Measurements from ENCODE around the gene OR56A3. TPM values are rescaled to one million over a fixed set of nuclear protein-coding genes. Genes with fewer than 3 reads are reported as not detected.
"Not testable (repeated sequence)": the region's sequence is repeated elsewhere in the genome, so short reads cannot be mapped to it uniquely, and the experiment has no call there.

Gene OR56A3
- polyA plus RNA-seq, 1 donor, result not detected

GRCh38 chr11:5930614-5931013 is 11.4 kb upstream of the OR56A3 start:
- WGBS (ENCODE audit: insufficient coverage, low lambda C conversion rate), result no CpG with 5 or more reads among the region's 19 CpGs
- Histone ChIP-seq H3K27me3 (ENCODE audit: control insufficient read depth, insufficient read depth, low read length) (no peaks in the 10 kb centered on the region), H3K9me3 (ENCODE audit: control insufficient read depth, low read depth, low read length) (peaks cover 24% of the 10 kb centered on the region)

GRCh38 chr11:5931061-5931460 is 11.0 kb upstream of the OR56A3 start:
- peaks cover 24% of the 10 kb centered on the region for H3K9me3 ChIP-seq (ENCODE audit: control insufficient read depth, low read depth, low read length)
- no peak for DNase-seq
- no peaks in the 10 kb centered on the region for H3K4me1 ChIP-seq (ENCODE audit: control insufficient read depth, insufficient read depth, low read length)
- H3K27me3 ChIP-seq (ENCODE audit: control insufficient read depth, insufficient read depth, low read length), result no peaks in the 10 kb centered on the region
- 100% methylated on average over 1 of the region's 8 CpGs for WGBS (ENCODE audit: insufficient coverage, low lambda C conversion rate)
- no peaks in the 10 kb centered on the region for H3K36me3 ChIP-seq (ENCODE audit: control insufficient read depth, insufficient read depth, low read length)
- no peak overlapping the region for H3K27ac ChIP-seq (ENCODE audit: low read length)
- no peak overlapping the region for H3K4me3 ChIP-seq (ENCODE audit: low read length)

More at GRCh38 chr11:5930614-5931013, 11.4 kb upstream of the OR56A3 start:
- Histone ChIP-seq H3K4me1 (ENCODE audit: control insufficient read depth, insufficient read depth, low read length) (no peaks in the 10 kb centered on the region), H3K4me3 (ENCODE audit: low read length) (no peak overlapping the region), H3K36me3 (ENCODE audit: control insufficient read depth, insufficient read depth, low read length) (no peaks in the 10 kb centered on the region), H3K27ac (ENCODE audit: low read length) (no peak overlapping the region)
- no peak for DNase-seq

GRCh38 chr11:5932671-5933070 is 9.4 kb upstream of the OR56A3 start:
- H3K27ac ChIP-seq (ENCODE audit: low read length), result no peak overlapping the region
- DNase-seq, result no peak
- H3K36me3 ChIP-seq (ENCODE audit: control insufficient read depth, insufficient read depth, low read length), result no peaks in the 10 kb centered on the region
- no peaks in the 10 kb centered on the region for H3K27me3 ChIP-seq (ENCODE audit: control insufficient read depth, insufficient read depth, low read length)
- H3K9me3 ChIP-seq (ENCODE audit: control insufficient read depth, low read depth, low read length), result peaks cover 24% of the 10 kb centered on the region
- WGBS (ENCODE audit: insufficient coverage, low lambda C conversion rate), result 71% methylated on average over 1 of the region's 11 CpGs
- H3K4me1 ChIP-seq (ENCODE audit: control insufficient read depth, insufficient read depth, low read length), result no peaks in the 10 kb centered on the region
- H3K4me3 ChIP-seq (ENCODE audit: low read length), result no peak overlapping the region

GRCh38 chr11:5933116-5933515 is 8.9 kb upstream of the OR56A3 start:
- Histone ChIP-seq H3K9me3 (ENCODE audit: control insufficient read depth, low read depth, low read length) (peaks cover 24% of the 10 kb centered on the region), H3K4me3 (ENCODE audit: low read length) (no peak overlapping the region), H3K27ac (ENCODE audit: low read length) (no peak overlapping the region), H3K36me3 (ENCODE audit: control insufficient read depth, insufficient read depth, low read length) (no peaks in the 10 kb centered on the region), H3K4me1 (ENCODE audit: control insufficient read depth, insufficient read depth, low read length) (no peaks in the 10 kb centered on the region), H3K27me3 (ENCODE audit: control insufficient read depth, insufficient read depth, low read length) (no peaks in the 10 kb centered on the region)
- WGBS (ENCODE audit: insufficient coverage, low lambda C conversion rate), result no CpG with 5 or more reads among the region's 10 CpGs
- DNase-seq, result no peak

GRCh38 chr11:5937868-5938602 is 4.0 kb upstream of the OR56A3 start:
- peak in 1 of 2 donors; percentile 4 for DNase-seq
- H3K4me1 ChIP-seq (ENCODE audit: control insufficient read depth, insufficient read depth, low read length), result no peaks in the 10 kb centered on the region
- H3K27me3 ChIP-seq (ENCODE audit: control insufficient read depth, insufficient read depth, low read length), result no peaks in the 10 kb centered on the region
- H3K4me3 ChIP-seq (ENCODE audit: low read length), result no peak overlapping the region
- H3K27ac ChIP-seq (ENCODE audit: low read length), result no peak overlapping the region
- peaks cover 3% of the 10 kb centered on the region for H3K9me3 ChIP-seq (ENCODE audit: control insufficient read depth, low read depth, low read length)
- H3K36me3 ChIP-seq (ENCODE audit: control insufficient read depth, insufficient read depth, low read length), result no peaks in the 10 kb centered on the region
- WGBS (ENCODE audit: insufficient coverage, low lambda C conversion rate), result 100% methylated on average over 1 of the region's 39 CpGs

GRCh38 chr11:5938603-5938965 is 3.5 kb upstream of the OR56A3 start:
- Histone ChIP-seq H3K9me3 (ENCODE audit: control insufficient read depth, low read depth, low read length) (peaks cover 3% of the 10 kb centered on the region), H3K36me3 (ENCODE audit: control insufficient read depth, insufficient read depth, low read length) (no peaks in the 10 kb centered on the region), H3K4me1 (ENCODE audit: control insufficient read depth, insufficient read depth, low read length) (no peaks in the 10 kb centered on the region), H3K27ac (ENCODE audit: low read length) (no peak overlapping the region), H3K4me3 (ENCODE audit: low read length) (no peak overlapping the region), H3K27me3 (ENCODE audit: control insufficient read depth, insufficient read depth, low read length) (no peaks in the 10 kb centered on the region)
- no CpG with 5 or more reads among the region's 21 CpGs for WGBS (ENCODE audit: insufficient coverage, low lambda C conversion rate)
- no peak for DNase-seq

- Histone ChIP-seq H3K27ac (ENCODE audit: low read length) (no peak overlapping the region), H3K4me3 (ENCODE audit: low read length) (no peak overlapping the region)
- WGBS (ENCODE audit: insufficient coverage, low lambda C conversion rate), result no CpG with 5 or more reads among the region's 2 CpGs
These were observed 1.3 kb upstream of the OR56A3 start for GRCh38 chr11:5940748-5941147.

GRCh38 chr11:5955586-5955985 is 13.5 kb downstream of the OR56A3 start:
- no peaks in the 10 kb centered on the region for H3K27me3 ChIP-seq (ENCODE audit: control insufficient read depth, insufficient read depth, low read length)
- 90% methylated on average over 2 of the region's 3 CpGs for WGBS (ENCODE audit: insufficient coverage, low lambda C conversion rate)
- H3K4me3 ChIP-seq (ENCODE audit: low read length), result no peak overlapping the region
- peaks cover 7% of the 10 kb centered on the region for H3K9me3 ChIP-seq (ENCODE audit: control insufficient read depth, low read depth, low read length)
- H3K4me1 ChIP-seq (ENCODE audit: control insufficient read depth, insufficient read depth, low read length), result no peaks in the 10 kb centered on the region
- no peak for DNase-seq
- no peak overlapping the region for H3K27ac ChIP-seq (ENCODE audit: low read length)
- no peaks in the 10 kb centered on the region for H3K36me3 ChIP-seq (ENCODE audit: control insufficient read depth, insufficient read depth, low read length)

More at GRCh38 chr11:5940748-5941147, 1.3 kb upstream of the OR56A3 start:
- Histone ChIP-seq H3K27me3 (ENCODE audit: control insufficient read depth, insufficient read depth, low read length) (no peaks in the 10 kb centered on the region), H3K9me3 (ENCODE audit: control insufficient read depth, low read depth, low read length) (peaks cover 3% of the 10 kb centered on the region), H3K4me1 (ENCODE audit: control insufficient read depth, insufficient read depth, low read length) (no peaks in the 10 kb centered on the region), H3K36me3 (ENCODE audit: control insufficient read depth, insufficient read depth, low read length) (no peaks in the 10 kb centered on the region)
- DNase-seq, result no peak

GRCh38 chr11:5960704-5961320 is 18.8 kb downstream of the OR56A3 start:
- H3K27ac ChIP-seq (ENCODE audit: low read length); H3K4me3 ChIP-seq (ENCODE audit: low read length); H3K27me3 ChIP-seq (ENCODE audit: control insufficient read depth, insufficient read depth, low read length); H3K4me1 ChIP-seq (ENCODE audit: control insufficient read depth, insufficient read depth, low read length); H3K36me3 ChIP-seq (ENCODE audit: control insufficient read depth, insufficient read depth, low read length); DNase-seq: not testable (repeated sequence)
- peaks cover 12% of the 10 kb centered on the region for H3K9me3 ChIP-seq (ENCODE audit: control insufficient read depth, low read depth, low read length)
- no CpG with 5 or more reads among the region's 40 CpGs for WGBS (ENCODE audit: insufficient coverage, low lambda C conversion rate)

- Histone ChIP-seq H3K27me3 (ENCODE audit: control insufficient read depth, insufficient read depth, low read length) (no peaks in the 10 kb centered on the region), H3K9me3 (ENCODE audit: control insufficient read depth, low read depth, low read length) (no peaks in the 10 kb centered on the region), H3K4me3 (ENCODE audit: low read length) (no peak overlapping the region), H3K4me1 (ENCODE audit: control insufficient read depth, insufficient read depth, low read length) (no peaks in the 10 kb centered on the region), H3K36me3 (ENCODE audit: control insufficient read depth, insufficient read depth, low read length) (no peaks in the 10 kb centered on the region), H3K27ac (ENCODE audit: low read length) (no peak overlapping the region)
- WGBS (ENCODE audit: insufficient coverage, low lambda C conversion rate), result 60% methylated on average over 1 of the region's 2 CpGs
- no peak for DNase-seq
These were observed 24.9 kb downstream of the OR56A3 start for GRCh38 chr11:5966958-5967357.

GRCh38 chr11:5967708-5968107 is 25.7 kb downstream of the OR56A3 start:
- no CpG with 5 or more reads among the region's 3 CpGs for WGBS (ENCODE audit: insufficient coverage, low lambda C conversion rate)
- H3K4me1 ChIP-seq (ENCODE audit: control insufficient read depth, insufficient read depth, low read length), result no peaks in the 10 kb centered on the region
- H3K4me3 ChIP-seq (ENCODE audit: low read length), result no peak overlapping the region
- H3K9me3 ChIP-seq (ENCODE audit: control insufficient read depth, low read depth, low read length), result no peaks in the 10 kb centered on the region
- no peak for DNase-seq
- H3K36me3 ChIP-seq (ENCODE audit: control insufficient read depth, insufficient read depth, low read length), result no peaks in the 10 kb centered on the region
- H3K27me3 ChIP-seq (ENCODE audit: control insufficient read depth, insufficient read depth, low read length), result no peaks in the 10 kb centered on the region
- H3K27ac ChIP-seq (ENCODE audit: low read length), result no peak overlapping the region

Data from large intestine (tissue), 3 donors.